ENCODE measurements around the gene PRRT4. TPM values are rescaled to one million over a fixed set of nuclear protein-coding genes. Genes with fewer than 3 reads are reported as not detected.

The PRRT4 gene
- total and polyA plus RNA-seq, 9 of the 15 experiments (the other 6 are each of a cell fraction or from before 2014, with no cell fraction given): not detected

DNA sequence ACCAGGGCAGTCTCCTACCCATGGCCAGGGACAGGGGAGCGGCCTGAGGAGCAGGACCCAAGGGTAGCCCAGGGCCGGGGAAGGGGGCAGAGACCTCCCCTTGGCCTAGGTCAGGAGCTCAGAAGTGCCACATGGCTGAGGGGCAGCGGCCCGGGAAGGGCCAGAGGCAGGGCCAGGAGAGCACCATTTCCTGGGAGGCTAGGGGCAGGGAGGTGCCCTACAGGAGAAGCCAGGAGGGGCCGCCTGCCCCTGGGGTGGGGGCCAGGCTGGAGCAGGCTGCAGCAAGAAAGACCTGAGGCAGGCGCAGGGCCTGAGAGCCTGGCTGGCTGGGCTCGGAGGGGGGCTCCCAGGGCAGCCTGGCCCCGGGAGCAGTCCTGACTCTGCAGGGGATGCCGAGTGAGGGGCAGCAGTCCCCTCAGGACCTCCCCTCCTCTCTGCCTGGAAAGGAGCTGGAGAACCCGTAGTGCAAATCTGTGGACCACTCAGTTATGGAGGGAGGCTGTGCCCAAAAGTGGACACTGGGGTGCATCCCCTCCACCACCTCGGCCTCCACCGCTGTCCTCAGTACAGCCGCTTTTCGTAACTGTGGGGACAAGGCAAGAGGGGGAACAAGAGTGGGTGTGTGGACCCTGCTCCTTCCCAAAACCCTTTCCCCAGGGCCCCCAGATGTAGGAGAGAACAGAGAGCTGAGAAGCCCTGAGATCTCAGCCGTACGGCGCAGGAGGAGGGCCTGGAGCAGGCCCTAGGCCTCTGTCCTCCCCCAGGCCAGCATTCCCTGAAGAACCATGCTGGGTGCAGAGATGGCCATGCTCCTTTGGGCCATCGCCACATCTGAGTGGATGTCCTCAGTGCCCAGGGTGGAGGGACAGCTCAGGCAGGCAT, 31.2 kb upstream of the PRRT4 start:
- no peak overlapping the region for H2AFZ ChIP-seq (ENCODE audit: low read depth, low read length)
- peak overlapping the region in 1 of 2 experiments; percentile 56; a peak in 1 of 4 replicates for H3K9ac ChIP-seq (ENCODE audit: insufficient read depth in 1 of 2, low read depth in 2 of 2, low read length in 2 of 2)
- in situ Hi-C loops (cut with MboI) (no loop called here), intact Hi-C loops (cut with micrococcal nuclease) (no loop called here)
- BruUV-seq (replicated peaks): no TSS peak
- H3K4me2 ChIP-seq (ENCODE audit: insufficient read depth, low read length): no peak overlapping the region
- peak in 2 of 4 experiments; percentile 14 to 17 for DNase-seq (ENCODE audit: extremely low read depth in 1 of 4, low spot score in 3 of 4)
- no peaks in the 10 kb centered on the region for H3K9me3 ChIP-seq (replicated peaks; ENCODE audit: control insufficient read depth, insufficient read depth, low read depth, low read length)
- H3K36me3 ChIP-seq (ENCODE audit: control insufficient read depth, insufficient read depth, low read length): peaks cover 54% of the 10 kb centered on the region
- ATAC-seq: no peak
- FAIRE-seq: no peak
- 0 out of 2 replicates have a peak, but pooled peaks cover 16% of the 10 kb centered on the region for H4K20me1 ChIP-seq (replicated peaks; ENCODE audit: control insufficient read depth, insufficient read depth, low read length)
- H3K4me1 ChIP-seq (replicated peaks in 1 of 2; ENCODE audit: control insufficient read depth in 2 of 2, insufficient read depth in 2 of 2, low read length in 2 of 2): peaks cover 0 to 23% of the 10 kb centered on the region in 2 experiments; a peak in 3 of 5 replicates
- WGBS (ENCODE audit: insufficient coverage, low coverage, missing lambda C conversion rate): 95% methylated on average over 18 of the region's 18 CpGs
- no peaks in the 10 kb centered on the region for H3K79me2 ChIP-seq (ENCODE audit: control insufficient read depth, insufficient read depth, low read length)
- no peak overlapping the region for H3K27ac ChIP-seq (ENCODE audit: extremely low read depth, low read depth, low read length)
- no peaks in the 10 kb centered on the region for H3K9me1 ChIP-seq (ENCODE audit: control insufficient read depth, insufficient read depth, low read length)
- H3K4me3 ChIP-seq: no peak overlapping the region
- CTCF ChIA-PET (ENCODE audit: low intra/inter-chr PET ratio): no interaction called here
- POLR2A ChIA-PET: interaction anchor here (0.7 to 1.7 kb wide), 5 partner anchors 11 to 45 kb away, joined by 3 to 9 read pairs (median 3); no protein-coding TSS in a partner anchor
- H3K27me3 ChIP-seq (ENCODE audit: control insufficient read depth in 2 of 2, insufficient read depth in 2 of 2, low read length in 2 of 2): no peaks in the 10 kb centered on the region
- TF ChIP-seq, protein P1, sequence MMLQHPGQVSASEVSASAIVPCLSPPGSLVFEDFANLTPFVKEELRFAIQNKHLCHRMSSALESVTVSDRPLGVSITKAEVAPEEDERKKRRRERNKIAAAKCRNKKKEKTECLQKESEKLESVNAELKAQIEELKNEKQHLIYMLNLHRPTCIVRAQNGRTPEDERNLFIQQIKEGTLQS (IDR thresholded peaks at IDR 0.05): no peak
- TF ChIP-seq, protein P1 (CRISPR knock-in tag; conservative IDR thresholded peaks at IDR 0.05): no peak
- TF ChIP-seq ZEB2 (IDR thresholded peaks at IDR 0.05) (no peak), CHD2 (IDR thresholded peaks at IDR 0.05; ENCODE audit: low read depth, low read length) (no peak), TAL1 (IDR thresholded peaks at IDR 0.05) (no peak), POU5F1 (IDR thresholded peaks at IDR 0.05; ENCODE audit: borderline replicate concordance, low read depth, low read length, partially characterized antibody) (no peak), HMGN3 (IDR thresholded peaks at IDR 0.05; ENCODE audit: borderline replicate concordance, extremely low read depth, insufficient read length, low read depth, low read length) (no peak), TBP (optimal IDR thresholded peaks at IDR 0.05; ENCODE audit: low read depth, low read length) (no peak), ZNF146 (CRISPR knock-in tag; IDR thresholded peaks at IDR 0.05; ENCODE audit: unreplicated experiment) (no peak), ZNF12 (CRISPR knock-in tag; IDR thresholded peaks at IDR 0.05) (no peak), PURB (CRISPR knock-in tag; IDR thresholded peaks at IDR 0.05; ENCODE audit: low read depth) (no peak), NFE2L1 (tag; IDR thresholded peaks at IDR 0.05; ENCODE audit: borderline replicate concordance, low read depth) (no peak)
- TF ChIP-seq, protein P2, sequence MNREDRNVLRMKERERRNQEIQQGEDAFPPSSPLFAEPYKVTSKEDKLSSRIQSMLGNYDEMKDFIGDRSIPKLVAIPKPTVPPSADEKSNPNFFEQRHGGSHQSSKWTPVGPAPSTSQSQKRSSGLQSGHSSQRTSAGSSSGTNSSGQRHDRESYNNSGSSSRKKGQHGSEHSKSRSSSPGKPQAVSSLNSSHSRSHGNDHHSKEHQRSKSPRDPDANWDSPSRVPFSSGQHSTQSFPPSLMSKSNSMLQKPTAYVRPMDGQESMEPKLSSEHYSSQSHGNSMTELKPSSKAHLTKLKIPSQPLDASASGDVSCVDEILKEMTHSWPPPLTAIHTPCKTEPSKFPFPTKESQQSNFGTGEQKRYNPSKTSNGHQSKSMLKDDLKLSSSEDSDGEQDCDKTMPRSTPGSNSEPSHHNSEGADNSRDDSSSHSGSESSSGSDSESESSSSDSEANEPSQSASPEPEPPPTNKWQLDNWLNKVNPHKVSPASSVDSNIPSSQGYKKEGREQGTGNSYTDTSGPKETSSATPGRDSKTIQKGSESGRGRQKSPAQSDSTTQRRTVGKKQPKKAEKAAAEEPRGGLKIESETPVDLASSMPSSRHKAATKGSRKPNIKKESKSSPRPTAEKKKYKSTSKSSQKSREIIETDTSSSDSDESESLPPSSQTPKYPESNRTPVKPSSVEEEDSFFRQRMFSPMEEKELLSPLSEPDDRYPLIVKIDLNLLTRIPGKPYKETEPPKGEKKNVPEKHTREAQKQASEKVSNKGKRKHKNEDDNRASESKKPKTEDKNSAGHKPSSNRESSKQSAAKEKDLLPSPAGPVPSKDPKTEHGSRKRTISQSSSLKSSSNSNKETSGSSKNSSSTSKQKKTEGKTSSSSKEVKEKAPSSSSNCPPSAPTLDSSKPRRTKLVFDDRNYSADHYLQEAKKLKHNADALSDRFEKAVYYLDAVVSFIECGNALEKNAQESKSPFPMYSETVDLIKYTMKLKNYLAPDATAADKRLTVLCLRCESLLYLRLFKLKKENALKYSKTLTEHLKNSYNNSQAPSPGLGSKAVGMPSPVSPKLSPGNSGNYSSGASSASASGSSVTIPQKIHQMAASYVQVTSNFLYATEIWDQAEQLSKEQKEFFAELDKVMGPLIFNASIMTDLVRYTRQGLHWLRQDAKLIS (CRISPR knock-in tag; IDR thresholded peaks at IDR 0.05): no peak
- TF ChIP-seq, protein P3, sequence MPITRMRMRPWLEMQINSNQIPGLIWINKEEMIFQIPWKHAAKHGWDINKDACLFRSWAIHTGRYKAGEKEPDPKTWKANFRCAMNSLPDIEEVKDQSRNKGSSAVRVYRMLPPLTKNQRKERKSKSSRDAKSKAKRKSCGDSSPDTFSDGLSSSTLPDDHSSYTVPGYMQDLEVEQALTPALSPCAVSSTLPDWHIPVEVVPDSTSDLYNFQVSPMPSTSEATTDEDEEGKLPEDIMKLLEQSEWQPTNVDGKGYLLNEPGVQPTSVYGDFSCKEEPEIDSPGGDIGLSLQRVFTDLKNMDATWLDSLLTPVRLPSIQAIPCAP (CRISPR knock-in tag; IDR thresholded peaks at IDR 0.05; ENCODE audit: borderline replicate concordance): no peak
- TF ChIP-seq, protein P4, sequence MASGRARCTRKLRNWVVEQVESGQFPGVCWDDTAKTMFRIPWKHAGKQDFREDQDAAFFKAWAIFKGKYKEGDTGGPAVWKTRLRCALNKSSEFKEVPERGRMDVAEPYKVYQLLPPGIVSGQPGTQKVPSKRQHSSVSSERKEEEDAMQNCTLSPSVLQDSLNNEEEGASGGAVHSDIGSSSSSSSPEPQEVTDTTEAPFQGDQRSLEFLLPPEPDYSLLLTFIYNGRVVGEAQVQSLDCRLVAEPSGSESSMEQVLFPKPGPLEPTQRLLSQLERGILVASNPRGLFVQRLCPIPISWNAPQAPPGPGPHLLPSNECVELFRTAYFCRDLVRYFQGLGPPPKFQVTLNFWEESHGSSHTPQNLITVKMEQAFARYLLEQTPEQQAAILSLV (tag; IDR thresholded peaks at IDR 0.05): no peak

Measured in K562 (cell line).